ENCODE data around the gene TBCCD1. TPM values are rescaled to one million over a fixed set of nuclear protein-coding genes. Genes with fewer than 3 reads are reported as not detected.
"Not testable (repeated sequence)": the region's sequence is repeated elsewhere in the genome, so short reads cannot be mapped to it uniquely, and the experiment has no call there.

TBCCD1 gene
- total RNA-seq, 2 experiments from 2014 or later: 7.6 to 8.1 TPM

- CTCF ChIA-PET: interaction anchor here (1.7 kb wide), 1 partner anchor 80 kb away, joined by 7 read pairs; no protein-coding TSS in a partner anchor
Measured at GRCh38 chr3:186536883-186537844, 30.0 kb downstream of the TBCCD1 start.

GRCh38 chr3:186534113-186534669 lies 32.9 kb downstream of the TBCCD1 start:
- H3K36me3 ChIP-seq (ENCODE audit: insufficient read depth, low read length): peaks cover 4% of the 10 kb centered on the region
- peaks cover 30% of the 10 kb centered on the region for H3K4me1 ChIP-seq (ENCODE audit: insufficient read depth, low read length)
- H3K4me3 ChIP-seq (ENCODE audit: low read length): no peak overlapping the region
- H3K4me1 Mint-ChIP-seq (ENCODE audit: low read depth): peaks cover 35% of the 10 kb centered on the region
- H3K27ac Mint-ChIP-seq: peak overlapping the region; percentile 17
- ATAC-seq (ENCODE audit: poor library complexity) (peak; percentile 94), DNase-seq (peak in 5 of 14 experiments; percentile 15 to 84 (median 67))
- no peaks in the 10 kb centered on the region for H3K9me3 ChIP-seq (ENCODE audit: control insufficient read depth in 1 of 2, insufficient read depth in 1 of 2, low read length in 2 of 2)
- no peaks in the 10 kb centered on the region for H3K9me3 Mint-ChIP-seq
- H3K36me3 Mint-ChIP-seq (ENCODE audit: low read depth): no peaks in the 10 kb centered on the region
- H3K27ac ChIP-seq (ENCODE audit: low read depth in 1 of 2, low read length in 2 of 2): no peak overlapping the region
- H3K27me3 ChIP-seq (ENCODE audit: control insufficient read depth in 1 of 2, insufficient read depth in 2 of 2, low read length in 2 of 2): no peaks in the 10 kb centered on the region
- POLR2A ChIA-PET: interaction anchor here (0.9 to 4.4 kb wide), 4 partner anchors 15 to 591 kb away, joined by 3 to 28 read pairs (median 4); no protein-coding TSS in a partner anchor
- CTCF ChIA-PET: interaction anchor here (0.8 to 1.6 kb wide), 2 partner anchors 83 to 551 kb away, joined by 4 read pairs; no protein-coding TSS in a partner anchor
- no peak for TF ChIP-seq CTCF (IDR thresholded peaks at IDR 0.05)
- no peaks in the 10 kb centered on the region for H3K27me3 Mint-ChIP-seq
- intact Hi-C loops (cut with DNase I, micrococcal nuclease): loop anchor here in 1 of 2 experiments (10.0 kb wide), 1 partner anchor 419 kb away; no protein-coding TSS in a partner anchor
- H3K4me3 Mint-ChIP-seq: no peak overlapping the region

More at GRCh38 chr3:186536883-186537844, 30.0 kb downstream of the TBCCD1 start:
- H3K4me1 ChIP-seq (ENCODE audit: insufficient read depth, low read length): peaks cover 26% of the 10 kb centered on the region
- no peaks in the 10 kb centered on the region for H3K9me3 ChIP-seq (ENCODE audit: control insufficient read depth in 1 of 2, insufficient read depth in 1 of 2, low read length in 2 of 2)
- H3K27ac ChIP-seq (ENCODE audit: low read depth in 1 of 2, low read length in 2 of 2): no peak overlapping the region
- intact Hi-C loops (cut with DNase I, micrococcal nuclease): loop anchor here in 1 of 2 experiments (5.0 to 10.0 kb wide), 2 partner anchors 75 to 422 kb away; no protein-coding TSS in a partner anchor
- Mint-ChIP-seq H3K4me1 (ENCODE audit: low read depth) (peaks cover 25% of the 10 kb centered on the region), H3K36me3 (ENCODE audit: low read depth) (peaks cover 3% of the 10 kb centered on the region), H3K4me3 (no peak overlapping the region), H3K27ac (no peak overlapping the region), H3K27me3 (no peaks in the 10 kb centered on the region), H3K9me3 (no peaks in the 10 kb centered on the region)
- H3K36me3 ChIP-seq (ENCODE audit: insufficient read depth, low read length): peaks cover 4% of the 10 kb centered on the region
- no peak for ATAC-seq (ENCODE audit: poor library complexity)
- POLR2A ChIA-PET: interaction anchor here (0.6 to 4.4 kb wide), 2 partner anchors 18 to 537 kb away, joined by 4 to 28 read pairs; no protein-coding TSS in a partner anchor
- H3K4me3 ChIP-seq (ENCODE audit: low read length): no peak overlapping the region
- TF ChIP-seq CTCF (IDR thresholded peaks at IDR 0.05): no peak
- no peak for DNase-seq
- no peaks in the 10 kb centered on the region for H3K27me3 ChIP-seq (ENCODE audit: control insufficient read depth in 1 of 2, insufficient read depth in 2 of 2, low read length in 2 of 2)

GRCh38 chr3:186532598-186533072 lies 34.5 kb downstream of the TBCCD1 start:
- intact Hi-C loops (cut with DNase I, micrococcal nuclease): loop anchor here in 1 of 2 experiments (10.0 kb wide), 1 partner anchor 418 kb away; no protein-coding TSS in a partner anchor
- POLR2A ChIA-PET: no interaction called here
- peaks cover 33% of the 10 kb centered on the region for H3K4me1 ChIP-seq (ENCODE audit: insufficient read depth, low read length)

GRCh38 chr3:186531694-186532093 lies 35.4 kb downstream of the TBCCD1 start:
- CTCF ChIA-PET; POLR2A ChIA-PET; H3K4me3 ChIP-seq (ENCODE audit: low read length); H3K27ac ChIP-seq (ENCODE audit: low read depth in 1 of 2, low read length in 2 of 2); H3K36me3 ChIP-seq (ENCODE audit: insufficient read depth, low read length); H3K36me3 Mint-ChIP-seq (ENCODE audit: low read depth); H3K9me3 Mint-ChIP-seq; DNase-seq; ATAC-seq (ENCODE audit: poor library complexity); H3K27me3 ChIP-seq (ENCODE audit: control insufficient read depth in 1 of 2, insufficient read depth in 2 of 2, low read length in 2 of 2); H3K27ac Mint-ChIP-seq; H3K27me3 Mint-ChIP-seq; H3K9me3 ChIP-seq (ENCODE audit: control insufficient read depth in 1 of 2, insufficient read depth in 1 of 2, low read length in 2 of 2); H3K4me3 Mint-ChIP-seq: not testable (repeated sequence)
- intact Hi-C loops (cut with DNase I, micrococcal nuclease): loop anchor here in 1 of 2 experiments (10.0 kb wide), 1 partner anchor 417 kb away; no protein-coding TSS in a partner anchor
- peaks cover 51% of the 10 kb centered on the region for H3K4me1 Mint-ChIP-seq (ENCODE audit: low read depth)
- H3K4me1 ChIP-seq (ENCODE audit: insufficient read depth, low read length): peaks cover 33% of the 10 kb centered on the region

More at GRCh38 chr3:186532598-186533072, 34.5 kb downstream of the TBCCD1 start:
- CTCF ChIA-PET: no interaction called here
- no peaks in the 10 kb centered on the region for H3K36me3 Mint-ChIP-seq (ENCODE audit: low read depth)
- Histone ChIP-seq H3K27ac (ENCODE audit: low read depth in 1 of 2, low read length in 2 of 2) (no peak overlapping the region), H3K36me3 (ENCODE audit: insufficient read depth, low read length) (no peaks in the 10 kb centered on the region), H3K4me3 (ENCODE audit: low read length) (no peak overlapping the region), H3K27me3 (ENCODE audit: control insufficient read depth in 1 of 2, insufficient read depth in 2 of 2, low read length in 2 of 2) (no peaks in the 10 kb centered on the region), H3K9me3 (ENCODE audit: control insufficient read depth in 1 of 2, insufficient read depth in 1 of 2, low read length in 2 of 2) (no peaks in the 10 kb centered on the region)
- H3K4me1 Mint-ChIP-seq (ENCODE audit: low read depth): peaks cover 50% of the 10 kb centered on the region
- H3K4me3 Mint-ChIP-seq: no peak overlapping the region
- no peak for ATAC-seq (ENCODE audit: poor library complexity)
- TF ChIP-seq CTCF (IDR thresholded peaks at IDR 0.05): no peak
- no peak overlapping the region for H3K27ac Mint-ChIP-seq
- DNase-seq: no peak
- no peaks in the 10 kb centered on the region for H3K27me3 Mint-ChIP-seq
- no peaks in the 10 kb centered on the region for H3K9me3 Mint-ChIP-seq
